BLaER1 treated with 17β-estradiol and CSF1 and Interleukin-3, amounts not matched to agents 10 nM and 100 nM (cell line): ENCODE measurements around the gene BCORL1.

Experiments
- H3K27ac ChIP-seq, 11 experiments: shearing (Covaris generic); formaldehyde crosslinking; 2 replicates each; pipeline ENCODE4 v1.8.1; 2022
- H3K27me3 ChIP-seq, 11 experiments: shearing (Covaris generic); formaldehyde crosslinking; 2 replicates each; pipeline ENCODE4 v1.8.1; 2022
- H3K36me3 ChIP-seq, 11 experiments: shearing (Covaris generic); formaldehyde crosslinking; 2 replicates each; pipeline ENCODE4 v1.8.1; 2022
- H3K4me1 ChIP-seq, 10 experiments: shearing (Covaris generic); formaldehyde crosslinking; 2 replicates each; pipeline ENCODE4 v1.8.1; 2022
- H3K4me2 ChIP-seq, 11 experiments: shearing (Covaris generic); formaldehyde crosslinking; 2 replicates each; pipeline ENCODE4 v1.8.1; 2022
- H3K4me3 ChIP-seq, 10 experiments: shearing (Covaris generic); formaldehyde crosslinking; 2 replicates each; pipeline ENCODE4 v1.8.1; 2022
- H3K9ac ChIP-seq, 11 experiments: shearing (Covaris generic); formaldehyde crosslinking; 2 replicates each; pipeline ENCODE4 v1.8.1; 2022
- H3K9me3 ChIP-seq, 11 experiments: shearing (Covaris generic); formaldehyde crosslinking; replicated peaks in 1 of 11; 2 replicates each; pipeline ENCODE4 v1.8.1; 2022
- H4K20me1 ChIP-seq, 11 experiments: shearing (Covaris generic); formaldehyde crosslinking; 2 replicates each; pipeline ENCODE4 v1.8.1; 2022
- Cebpa-rat ChIP-seq, 11 experiments: shearing (Covaris generic); IDR thresholded peaks; 2 replicates each; pipeline ENCODE4 v1.8.1; 2022

Gene BCORL1

DNA sequence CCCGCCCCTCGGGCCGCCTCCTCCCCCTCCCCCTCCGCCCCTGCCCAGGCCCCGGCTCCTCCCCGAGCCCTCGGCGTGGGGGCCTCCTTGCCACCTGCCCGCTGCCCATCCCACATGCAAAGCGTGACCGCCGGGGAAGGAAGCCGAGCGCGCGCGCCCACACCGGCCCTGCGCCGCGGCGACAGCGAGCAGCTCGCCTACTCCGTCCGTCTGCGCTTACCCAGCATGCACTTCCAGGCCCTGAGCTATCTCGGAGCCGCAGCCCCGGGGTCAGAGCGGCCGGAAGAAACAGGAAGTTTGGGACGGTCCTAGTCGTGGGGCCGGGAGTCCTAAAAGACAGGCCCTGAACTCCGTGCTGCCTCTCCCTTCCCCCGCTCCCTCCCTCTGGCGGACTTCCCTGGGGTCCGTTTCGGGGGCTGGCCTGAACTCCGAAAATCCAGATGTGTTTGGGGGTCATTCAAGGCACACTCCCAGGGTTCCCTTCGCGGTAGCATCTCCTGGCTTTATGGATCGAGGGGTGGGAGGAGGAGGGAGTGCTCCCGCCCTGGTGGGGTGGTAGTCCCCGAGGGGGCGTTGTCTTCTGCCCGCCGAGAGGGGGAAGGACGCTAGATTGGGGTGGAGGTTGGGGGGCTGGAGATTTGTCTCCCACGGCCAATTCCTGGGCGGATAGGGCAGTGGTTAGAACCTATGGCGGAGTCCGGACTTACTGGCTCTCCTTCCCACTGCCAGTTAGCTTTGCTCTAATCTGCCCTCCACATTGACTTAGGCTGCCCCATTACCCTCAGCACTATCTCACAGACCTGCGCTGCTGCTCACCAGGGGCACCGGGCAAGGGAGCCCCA lies 25.0 kb upstream of the BCORL1 start:
- H3K9me3 ChIP-seq, result peaks cover 0 to 7% (median 0%) of the 10 kb centered on the region in 11 experiments; a peak in 1 of 22 replicates
- H3K4me1 ChIP-seq, result peaks cover 22 to 82% (median 63%) of the 10 kb centered on the region in 10 experiments
- peak overlapping the region; percentile 73 to 87 (median 82) for H3K27ac ChIP-seq
- peak overlapping the region; percentile 62 to 82 (median 72) for H3K4me2 ChIP-seq
- H3K4me3 ChIP-seq, result peak overlapping the region; percentile 35 to 63 (median 49); a peak in 19 of 20 replicates
- peak overlapping the region; percentile 65 to 81 (median 75) for H3K9ac ChIP-seq
- no peaks in the 10 kb centered on the region for H4K20me1 ChIP-seq
- no peak for TF ChIP-seq Cebpa-rat (IDR thresholded peaks at IDR 0.05)
- H3K27me3 ChIP-seq, result peaks cover 13 to 80% (median 53%) of the 10 kb centered on the region in 11 experiments
- H3K36me3 ChIP-seq, result no peaks in the 10 kb centered on the region

DNA sequence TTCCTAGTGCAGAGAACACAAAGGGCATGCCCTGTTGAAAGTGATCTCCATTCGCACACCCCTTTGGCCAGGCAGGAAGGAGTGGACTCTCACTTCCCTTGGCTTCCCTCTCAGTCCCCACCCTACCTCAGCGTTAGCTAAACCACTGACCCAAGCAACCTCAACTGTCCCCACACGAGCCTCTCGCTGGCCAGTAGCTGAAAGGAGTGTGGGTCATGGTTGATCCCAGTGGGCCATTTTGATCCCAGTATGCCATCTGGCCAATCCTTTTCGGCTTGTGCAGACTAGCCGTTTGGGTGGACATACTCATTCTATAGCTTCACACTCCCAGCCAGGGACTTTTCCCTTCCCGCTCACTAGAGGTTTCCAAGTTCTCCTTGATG lies 24.4 kb upstream of the BCORL1 start:
- Histone ChIP-seq H3K27ac (peak overlapping the region in 10 of 11 experiments; percentile 74 to 87 (median 82); a peak in 17 of 22 replicates), H3K4me3 (peak overlapping the region in 3 of 10 experiments; percentile 35 to 54 (median 43); a peak in 4 of 20 replicates), H3K27me3 (peaks cover 14 to 84% (median 57%) of the 10 kb centered on the region in 11 experiments), H3K4me2 (peak overlapping the region; percentile 62 to 82 (median 72)), H3K9ac (peak overlapping the region in 6 of 11 experiments; percentile 65 to 81 (median 77); a peak in 10 of 22 replicates), H4K20me1 (no peaks in the 10 kb centered on the region), H3K9me3 (peaks cover 0 to 7% (median 0%) of the 10 kb centered on the region in 11 experiments; a peak in 1 of 22 replicates), H3K36me3 (no peaks in the 10 kb centered on the region), H3K4me1 (peaks cover 23 to 81% (median 65%) of the 10 kb centered on the region in 10 experiments)
- TF ChIP-seq Cebpa-rat (IDR thresholded peaks at IDR 0.05), result no peak

DNA sequence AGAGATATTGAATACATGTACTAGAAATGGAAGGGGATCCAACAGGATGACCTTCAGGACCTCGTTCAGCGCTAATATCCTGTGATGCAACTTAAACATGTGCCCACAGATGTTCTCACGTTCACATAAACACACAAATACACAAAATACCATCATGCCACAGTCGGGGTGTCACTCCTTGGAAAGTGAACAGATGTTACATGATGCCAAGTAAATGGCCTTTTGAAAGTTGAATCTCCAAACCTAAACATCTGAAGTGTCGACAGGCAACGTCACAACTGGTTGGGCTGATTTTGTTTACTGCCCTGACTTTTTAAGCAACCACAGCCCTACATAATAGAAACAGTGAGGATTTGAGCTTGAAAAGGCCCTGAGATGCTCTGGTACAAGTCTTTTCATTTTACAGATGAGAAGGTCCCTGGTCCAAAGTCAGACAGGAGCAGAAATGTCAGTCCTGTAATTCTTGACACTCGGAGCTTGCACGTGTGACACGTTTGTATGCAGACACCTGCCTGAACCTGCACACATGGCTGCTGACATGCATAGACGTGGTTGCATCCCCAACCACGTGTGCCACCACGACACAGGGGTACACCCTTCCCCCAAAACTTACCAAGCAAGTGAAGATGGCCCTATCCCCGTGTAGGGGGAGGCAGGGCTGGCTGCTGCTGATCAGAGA lies 23.5 kb upstream of the BCORL1 start:
- Histone ChIP-seq H3K9ac (no peak overlapping the region), H4K20me1 (no peaks in the 10 kb centered on the region), H3K4me3 (no peak overlapping the region), H3K4me2 (peak overlapping the region in 3 of 11 experiments; percentile 7 to 82 (median 10); a peak in 2 of 22 replicates), H3K36me3 (no peaks in the 10 kb centered on the region), H3K4me1 (peaks cover 23 to 72% (median 62%) of the 10 kb centered on the region in 10 experiments), H3K9me3 (peaks cover 0 to 7% (median 0%) of the 10 kb centered on the region in 11 experiments; a peak in 1 of 22 replicates), H3K27ac (no peak overlapping the region), H3K27me3 (peaks cover 18 to 81% (median 57%) of the 10 kb centered on the region in 11 experiments)
- no peak for TF ChIP-seq Cebpa-rat (IDR thresholded peaks at IDR 0.05)

DNA sequence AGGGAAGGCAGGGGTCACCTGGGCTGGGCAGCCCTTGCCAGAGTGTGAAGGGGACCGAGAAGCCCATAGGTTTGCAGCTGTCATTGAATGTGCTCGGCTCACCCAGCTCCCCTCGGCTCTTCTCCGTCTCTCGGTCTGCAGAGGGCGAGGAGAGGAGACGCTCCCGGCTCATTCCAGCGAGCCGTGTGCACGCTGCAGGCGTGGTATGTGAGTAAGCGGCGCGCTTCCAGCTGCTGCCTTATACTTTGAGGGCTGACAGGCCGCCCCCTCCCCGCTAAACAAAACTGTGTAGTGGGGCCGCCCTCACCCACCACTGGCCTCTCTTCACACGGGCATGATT lies 23.0 kb upstream of the BCORL1 start:
- peaks cover 18 to 76% (median 52%) of the 10 kb centered on the region in 11 experiments; a peak in 21 of 22 replicates for H3K27me3 ChIP-seq
- no peaks in the 10 kb centered on the region for H4K20me1 ChIP-seq
- TF ChIP-seq Cebpa-rat (IDR thresholded peaks at IDR 0.05), result no peak
- no peak overlapping the region for H3K27ac ChIP-seq
- peaks cover 0 to 7% (median 0%) of the 10 kb centered on the region in 11 experiments; a peak in 1 of 22 replicates for H3K9me3 ChIP-seq
- H3K36me3 ChIP-seq, result no peaks in the 10 kb centered on the region
- 0 out of 22 replicates have a peak overlapping the region, but pooled peaks of 2 of the 11 experiments have one; percentile 7 to 10 for H3K4me2 ChIP-seq
- H3K4me1 ChIP-seq, result peaks cover 23 to 67% (median 58%) of the 10 kb centered on the region in 10 experiments
- H3K4me3 ChIP-seq, result no peak overlapping the region
- no peak overlapping the region for H3K9ac ChIP-seq

DNA sequence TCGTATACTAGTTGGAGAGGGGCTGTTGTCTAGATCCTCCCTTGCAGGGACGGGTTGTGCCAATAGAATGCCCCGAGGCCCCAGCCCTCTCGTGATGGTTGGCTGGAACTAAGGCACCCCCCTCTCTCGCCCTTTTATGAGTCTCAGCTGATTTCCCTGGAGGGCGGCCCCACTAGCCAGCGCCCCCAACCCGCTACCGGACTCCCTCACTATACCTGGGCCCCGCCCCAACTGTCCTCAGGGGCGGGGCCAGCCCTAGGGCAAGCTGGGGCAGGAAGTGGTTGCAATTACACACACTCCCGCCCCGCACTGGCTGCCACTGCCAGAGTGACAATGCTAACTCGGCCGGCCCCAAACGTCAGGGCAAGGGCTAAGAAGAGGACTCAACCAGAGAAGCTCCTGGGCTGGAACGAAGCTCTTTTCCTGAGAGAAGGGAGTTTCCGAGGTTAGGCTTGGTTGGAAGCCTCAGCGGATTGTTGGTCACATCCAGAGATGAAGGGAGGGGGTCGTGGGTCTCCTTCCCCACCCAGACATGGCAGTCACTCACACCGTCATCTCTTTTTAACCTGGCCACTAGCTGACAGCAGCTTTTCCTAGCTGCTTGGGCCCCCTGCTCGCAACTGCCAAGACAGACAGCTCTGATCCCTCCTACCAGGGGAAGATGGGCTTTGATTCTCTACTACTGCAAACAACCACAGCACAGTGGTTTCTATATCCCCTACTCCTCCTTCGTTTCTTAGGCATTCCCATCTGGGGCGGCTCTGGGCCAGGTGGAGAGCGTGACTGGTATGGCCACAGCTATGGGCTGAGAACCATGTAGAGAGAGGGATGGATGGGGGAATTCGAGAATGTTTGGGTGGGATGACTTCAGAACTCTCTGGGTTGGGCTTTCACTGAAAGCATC lies 21.0 kb upstream of the BCORL1 start:
- peak overlapping the region; percentile 73 to 87 (median 80) for H3K4me2 ChIP-seq
- peaks cover 18 to 70% (median 52%) of the 10 kb centered on the region in 11 experiments; a peak in 21 of 22 replicates for H3K27me3 ChIP-seq
- TF ChIP-seq Cebpa-rat (IDR thresholded peaks at IDR 0.05), result no peak
- no peaks in the 10 kb centered on the region for H3K36me3 ChIP-seq
- peaks cover 23 to 52% (median 43%) of the 10 kb centered on the region in 10 experiments for H3K4me1 ChIP-seq
- H3K9me3 ChIP-seq, result peaks cover 0 to under 1% (median 0%) of the 10 kb centered on the region in 11 experiments; a peak in 1 of 22 replicates
- peak overlapping the region in 10 of 11 experiments; percentile 61 to 79 (median 76); a peak in 21 of 22 replicates for H3K27ac ChIP-seq
- H3K9ac ChIP-seq, result peak overlapping the region; percentile 14 to 75 (median 71); a peak in 20 of 22 replicates
- no peaks in the 10 kb centered on the region; a peak in 1 of 22 replicates for H4K20me1 ChIP-seq
- H3K4me3 ChIP-seq, result peak overlapping the region in 9 of 10 experiments; percentile 36 to 61 (median 51); a peak in 18 of 20 replicates

DNA sequence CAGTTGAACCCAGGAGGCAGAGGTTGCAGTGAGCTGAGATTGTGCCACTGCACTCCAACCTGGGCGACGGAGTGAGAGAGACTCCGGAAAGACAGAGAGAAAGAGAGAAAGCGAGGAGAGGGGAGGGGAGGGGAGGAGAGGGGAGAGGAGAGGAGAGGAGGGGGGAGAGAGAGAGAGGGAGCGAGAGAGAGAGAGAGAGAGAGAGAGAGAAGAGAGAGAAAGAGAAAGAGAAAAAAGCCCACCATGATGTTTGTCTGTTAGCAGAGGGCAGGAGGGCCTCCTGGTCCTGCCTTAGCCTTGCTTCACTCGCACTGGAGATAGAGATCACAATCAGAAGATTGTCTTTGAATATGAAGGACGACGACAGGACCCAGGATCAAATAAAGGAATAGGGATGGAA lies 18.7 kb upstream of the BCORL1 start:
- Histone ChIP-seq H3K9ac (no peak overlapping the region), H3K36me3 (no peaks in the 10 kb centered on the region), H3K27me3 (peaks cover 18 to 73% (median 53%) of the 10 kb centered on the region in 11 experiments), H3K27ac (no peak overlapping the region), H3K4me3 (no peak overlapping the region), H4K20me1 (no peaks in the 10 kb centered on the region; a peak in 1 of 22 replicates), H3K9me3 (peaks cover 1 to 4% (median 3%) of the 10 kb centered on the region in 11 experiments; a peak in 16 of 22 replicates), H3K4me2 (no peak overlapping the region), H3K4me1 (peaks cover 11 to 36% (median 29%) of the 10 kb centered on the region in 10 experiments)
- no peak for TF ChIP-seq Cebpa-rat (IDR thresholded peaks at IDR 0.05)

GRCh38 chrX:129965166-129965565 lies 17.3 kb upstream of the BCORL1 start:
- Histone ChIP-seq H3K4me2 (no peak overlapping the region), H4K20me1 (no peaks in the 10 kb centered on the region; a peak in 1 of 22 replicates), H3K27me3 (peaks cover 13 to 60% (median 41%) of the 10 kb centered on the region in 11 experiments), H3K9ac (no peak overlapping the region), H3K36me3 (no peaks in the 10 kb centered on the region), H3K4me3 (no peak overlapping the region), H3K9me3 (peaks cover 7 to 19% (median 16%) of the 10 kb centered on the region in 11 experiments; a peak in 19 of 22 replicates), H3K27ac (no peak overlapping the region), H3K4me1 (peaks cover 11 to 27% (median 24%) of the 10 kb centered on the region in 10 experiments; a peak in 19 of 20 replicates)
- no peak for TF ChIP-seq Cebpa-rat (IDR thresholded peaks at IDR 0.05)

- no peak overlapping the region for H3K9ac ChIP-seq
- no peaks in the 10 kb centered on the region for H3K36me3 ChIP-seq
- TF ChIP-seq Cebpa-rat (IDR thresholded peaks at IDR 0.05), result no peak
- H3K27ac ChIP-seq, result no peak overlapping the region
- H3K4me2 ChIP-seq, result no peak overlapping the region
- H4K20me1 ChIP-seq, result no peaks in the 10 kb centered on the region; a peak in 1 of 22 replicates
- H3K4me1 ChIP-seq, result no peaks in the 10 kb centered on the region
- peaks cover 11 to 54% (median 35%) of the 10 kb centered on the region in 11 experiments for H3K27me3 ChIP-seq
- H3K9me3 ChIP-seq, result peaks cover 7 to 21% (median 16%) of the 10 kb centered on the region in 11 experiments; a peak in 19 of 22 replicates
- H3K4me3 ChIP-seq, result no peak overlapping the region
Measured at GRCh38 chrX:129968968-129969367, 13.5 kb upstream of the BCORL1 start.
